Fibroblast of lung (primary cell): ENCODE results near the gene ZNF525. TPM values are rescaled to one million over a fixed set of nuclear protein-coding genes. Genes with fewer than 3 reads are reported as not detected.
"Not testable (repeated sequence)": the region's sequence is repeated elsewhere in the genome, so short reads cannot be mapped to it uniquely, and the experiment has no call there.

Experiments used
- DNase-seq, 2 donors: peaks; one replicate each; pipeline versions ENCODE4 v3.0.0 to v3.0.0-alpha.2; 2010; ENCODE audit warnings: low read depth in 2 of 2
- H2AFZ ChIP-seq: 2 replicates; pipeline ENCODE4 v1.5.1; 2012; ENCODE audit warnings: low read length, control low read depth, inconsistent platforms
- H3K27ac ChIP-seq: 2 replicates; pipeline ENCODE4 v1.5.1; 2011; ENCODE audit warnings: low read length, control low read depth; ENCODE audit not compliant: insufficient read depth
- H3K27me3 ChIP-seq: 2 replicates; pipeline ENCODE4 v1.5.1; 2011; ENCODE audit warnings: mild to moderate bottlenecking, low read length; ENCODE audit not compliant: control insufficient read depth, insufficient read depth
- H3K36me3 ChIP-seq: 2 replicates; pipeline ENCODE4 v1.5.1; 2011; ENCODE audit warnings: low read length; ENCODE audit not compliant: control insufficient read depth, insufficient read depth
- H3K4me1 ChIP-seq: 2 replicates; pipeline ENCODE4 v1.5.1; 2011; ENCODE audit warnings: low read length; ENCODE audit not compliant: control insufficient read depth, insufficient read depth; ENCODE audit errors: extremely low read depth
- H3K4me2 ChIP-seq: 2 replicates; pipeline ENCODE4 v1.5.1; 2011; ENCODE audit warnings: low read length, control low read depth; ENCODE audit not compliant: insufficient read depth; ENCODE audit errors: extremely low read depth
- H3K4me3 ChIP-seq, 4 experiments: fragments of 200-600 bp in 1 of 4; sonication (generic) in 1 of 4; replicated peaks in 1 of 4; 2 replicates each; pipeline ENCODE4 v1.5.1; 2011 to 2016; ENCODE audit warnings: low read length in 4 of 4, low read depth in 3 of 4, mild to moderate bottlenecking in 3 of 4, control low read depth in 2 of 4, inconsistent platforms in 1 of 4, mixed read lengths in 1 of 4; ENCODE audit not compliant: insufficient read depth in 1 of 4; ENCODE audit errors: control extremely low read depth in 1 of 4
- H3K79me2 ChIP-seq: 2 replicates; pipeline ENCODE4 v1.5.1; 2012; ENCODE audit warnings: mild to moderate bottlenecking, low read length, inconsistent platforms; ENCODE audit not compliant: control insufficient read depth, insufficient read depth
- H3K9ac ChIP-seq: 2 replicates; pipeline ENCODE4 v1.5.1; 2011; ENCODE audit warnings: mild to moderate bottlenecking, low read length, control low read depth; ENCODE audit not compliant: insufficient read depth
- H3K9me3 ChIP-seq: 2 replicates; pipeline ENCODE4 v1.5.1; 2012; ENCODE audit warnings: low read depth, low read length; ENCODE audit not compliant: control insufficient read depth, insufficient read depth
- H4K20me1 ChIP-seq: 2 replicates; pipeline ENCODE4 v1.5.1; 2011; ENCODE audit warnings: low read length; ENCODE audit not compliant: control insufficient read depth, insufficient read depth; ENCODE audit errors: extremely low read depth
- EZH2 ChIP-seq: IDR thresholded peaks from 2 replicates; pipeline ENCODE4 v1.5.1; 2012; ENCODE audit warnings: low read length, control low read depth, mild to moderate bottlenecking; ENCODE audit errors: missing control alignments
- polyA plus RNA-seq, 2 donors: library from polyadenylated mRNA; depleted of rRNA in 1 of 2; stranded (reverse) in 1 of 2; unstranded in 1 of 2; fragments of >200 nt; gene quantifications; 2 replicates each; pipeline ENCODE4 v1.2.1, GENCODE V29; 2011 to 2012; ENCODE audit warnings: missing spikeins in 1 of 2
- total RNA-seq: library from RNA; depleted of rRNA; stranded (reverse); fragments of >200 nt; gene quantifications from 2 replicates; pipeline ENCODE4 v1.2.1, GENCODE V29; 2014
- TF ChIP-seq, protein P1 (sequence below), 2 donors: IDR thresholded peaks in 1 of 2; conservative IDR thresholded peaks in 1 of 2; 1 replicate in 1 of 2; 2 replicates in 1 of 2; pipeline ENCODE4 v1.5.1; 2011 to 2012; ENCODE audit warnings: low read length in 2 of 2, control low read depth in 1 of 2, inconsistent platforms in 1 of 2, low read depth in 1 of 2, mild to moderate bottlenecking in 1 of 2

ZNF525 gene
- total and polyA plus RNA-seq, 2 donors (not counting 1 experiment from before 2014, with no cell fraction given): 4.8 to 6.8 TPM

DNA sequence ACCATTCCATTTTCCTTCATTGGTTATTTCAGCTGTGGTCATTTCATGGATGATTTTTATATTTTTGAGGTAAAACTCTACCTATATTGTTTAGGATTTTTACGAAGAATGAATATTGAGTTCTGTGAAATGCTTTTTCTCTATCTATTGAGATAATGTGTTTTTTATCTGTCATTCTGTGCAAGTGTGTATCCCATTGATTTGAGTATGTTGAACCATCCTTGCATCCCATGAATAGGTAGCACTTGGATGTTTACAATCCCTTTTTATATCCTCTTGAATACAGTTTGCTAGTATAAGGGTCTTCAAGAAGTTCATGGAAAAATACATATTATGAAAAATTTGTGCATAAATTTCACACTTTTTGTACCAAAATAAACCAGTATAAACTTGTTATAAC lies 9.8 kb upstream of the ZNF525 start:
- peaks cover 6% of the 10 kb centered on the region for H3K9me3 ChIP-seq
- H2AFZ ChIP-seq: no peak overlapping the region
- H3K79me2 ChIP-seq: no peaks in the 10 kb centered on the region
- H3K36me3 ChIP-seq: peaks cover 3% of the 10 kb centered on the region
- no peaks in the 10 kb centered on the region for H3K27me3 ChIP-seq
- no peak overlapping the region for H3K4me3 ChIP-seq
- H3K9ac ChIP-seq: no peak overlapping the region
- H4K20me1 ChIP-seq: no peaks in the 10 kb centered on the region
- no peak overlapping the region for H3K27ac ChIP-seq
- DNase-seq: no peak
- H3K4me1 ChIP-seq: no peaks in the 10 kb centered on the region
- no peak for TF ChIP-seq EZH2
- TF ChIP-seq, protein P1, sequence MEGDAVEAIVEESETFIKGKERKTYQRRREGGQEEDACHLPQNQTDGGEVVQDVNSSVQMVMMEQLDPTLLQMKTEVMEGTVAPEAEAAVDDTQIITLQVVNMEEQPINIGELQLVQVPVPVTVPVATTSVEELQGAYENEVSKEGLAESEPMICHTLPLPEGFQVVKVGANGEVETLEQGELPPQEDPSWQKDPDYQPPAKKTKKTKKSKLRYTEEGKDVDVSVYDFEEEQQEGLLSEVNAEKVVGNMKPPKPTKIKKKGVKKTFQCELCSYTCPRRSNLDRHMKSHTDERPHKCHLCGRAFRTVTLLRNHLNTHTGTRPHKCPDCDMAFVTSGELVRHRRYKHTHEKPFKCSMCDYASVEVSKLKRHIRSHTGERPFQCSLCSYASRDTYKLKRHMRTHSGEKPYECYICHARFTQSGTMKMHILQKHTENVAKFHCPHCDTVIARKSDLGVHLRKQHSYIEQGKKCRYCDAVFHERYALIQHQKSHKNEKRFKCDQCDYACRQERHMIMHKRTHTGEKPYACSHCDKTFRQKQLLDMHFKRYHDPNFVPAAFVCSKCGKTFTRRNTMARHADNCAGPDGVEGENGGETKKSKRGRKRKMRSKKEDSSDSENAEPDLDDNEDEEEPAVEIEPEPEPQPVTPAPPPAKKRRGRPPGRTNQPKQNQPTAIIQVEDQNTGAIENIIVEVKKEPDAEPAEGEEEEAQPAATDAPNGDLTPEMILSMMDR (conservative IDR thresholded peaks at IDR 0.05 in 1 of 2, IDR thresholded peaks at IDR 0.05 in 1 of 2; ENCODE audit: low read depth in 1 of 2, low read length in 2 of 2): no peak
- no peak overlapping the region for H3K4me2 ChIP-seq

DNA sequence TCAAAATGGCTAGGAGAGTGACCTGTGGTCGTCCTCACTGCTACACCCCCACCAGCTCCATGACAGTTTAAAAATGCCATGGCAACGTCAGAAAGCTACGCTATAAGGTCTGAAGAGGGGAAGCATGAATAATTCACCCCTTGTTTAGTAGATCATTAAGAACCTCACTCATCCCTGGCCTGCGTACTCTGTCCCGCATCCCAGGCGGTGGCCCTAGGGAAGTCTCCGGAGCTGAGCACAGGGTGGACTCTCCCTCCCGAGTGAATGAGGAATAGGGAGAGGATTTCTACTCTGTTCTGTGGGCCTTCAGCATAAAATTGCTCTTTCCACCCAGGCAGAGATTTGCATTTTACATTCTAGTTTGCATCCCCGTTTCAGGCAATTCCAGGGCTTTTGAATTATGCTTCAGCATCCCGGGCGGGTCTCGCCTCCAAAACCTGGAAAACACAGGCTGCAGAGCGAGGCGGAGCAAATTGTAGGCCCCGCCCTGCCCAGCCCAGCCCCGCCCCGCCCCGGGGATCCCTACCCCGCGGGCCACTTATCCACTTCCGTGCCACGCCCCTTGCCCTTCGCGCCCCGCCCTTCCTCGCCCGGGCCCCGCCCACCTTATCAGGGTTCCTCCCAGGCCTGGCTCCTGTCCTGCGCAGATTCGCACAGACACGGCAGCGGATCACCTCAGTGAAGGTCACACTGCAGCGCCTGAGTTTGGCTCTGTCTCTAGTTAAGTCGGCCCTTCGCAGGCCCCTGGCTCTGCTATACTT lies 7.5 kb upstream of the ZNF525 start:
- Histone ChIP-seq H3K79me2 (no peaks in the 10 kb centered on the region), H3K27ac (no peak overlapping the region), H4K20me1 (no peaks in the 10 kb centered on the region), H2AFZ (no peak overlapping the region), H3K4me3 (no peak overlapping the region), H3K4me2 (no peak overlapping the region), H3K36me3 (no peaks in the 10 kb centered on the region), H3K9me3 (no peaks in the 10 kb centered on the region), H3K27me3 (no peaks in the 10 kb centered on the region), H3K9ac (no peak overlapping the region), H3K4me1 (no peaks in the 10 kb centered on the region)
- TF ChIP-seq EZH2: no peak
- TF ChIP-seq, protein P1 (conservative IDR thresholded peaks at IDR 0.05 in 1 of 2, IDR thresholded peaks at IDR 0.05 in 1 of 2; ENCODE audit: low read depth in 1 of 2, low read length in 2 of 2): no peak
- no peak for DNase-seq

DNA sequence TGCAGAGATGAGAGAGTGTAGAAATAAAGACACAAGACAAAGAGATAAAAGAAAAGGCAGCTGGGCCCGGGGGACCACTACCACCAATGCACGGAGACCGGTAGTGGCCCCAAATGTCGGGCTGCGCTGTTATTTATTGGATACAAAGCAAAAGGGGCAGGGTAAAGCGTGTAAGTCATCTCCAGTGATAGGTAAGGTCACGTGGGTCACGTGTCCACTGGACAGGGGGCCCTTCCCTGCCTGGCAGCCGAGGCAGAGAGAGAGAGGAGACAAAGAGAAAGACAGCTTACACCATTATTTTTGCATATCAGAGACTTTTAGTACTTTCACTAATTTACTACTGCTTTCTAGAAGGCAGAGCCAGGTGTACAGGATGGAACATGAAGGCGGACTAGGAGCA lies 5.4 kb upstream of the ZNF525 start:
- H4K20me1 ChIP-seq, H3K4me2 ChIP-seq: not testable (repeated sequence)

More for the DNA sequence above, 5.4 kb upstream of the ZNF525 start:
- not testable (repeated sequence) for H3K27ac ChIP-seq, H3K9me3 ChIP-seq, H3K4me3 ChIP-seq, H3K79me2 ChIP-seq, H3K36me3 ChIP-seq, H3K9ac ChIP-seq, DNase-seq, H3K4me1 ChIP-seq, H3K27me3 ChIP-seq, H2AFZ ChIP-seq
